HG02885 (cell line): ENCODE measurements around the gene PALM.
A peak's percentile ranks its signal among the peaks of the same experiment; 100 is the strongest.

ENCODE experiments used
- ATAC-seq: cut with Tn5 transposase; IDR thresholded peaks from one replicate; pipeline ENCODE4 v1.9.1; 2021; ENCODE audit warnings: mild to moderate bottlenecking; ENCODE audit not compliant: unreplicated experiment, poor library complexity

The PALM gene

GRCh38 chr19:796692-797527, 88.2 kb downstream of the PALM start, which contains the start of gene PTBP1:
Gene PTBP1 (plus strand): TSS chr19:797452. CDS start chr19:797498, 46 bp downstream.
- peak; percentile 80 for ATAC-seq
